Measurements from ENCODE around the gene NT5C2. TPM values are rescaled to one million over a fixed set of nuclear protein-coding genes. Genes with fewer than 3 reads are reported as not detected.

The NT5C2 gene
- total and polyA plus RNA-seq, 2 of the 8 experiments (the other 6 are each of a cell fraction or from before 2014, with no cell fraction given), result 35.2 to 106 TPM

GRCh38 chr10:103145046-103145445 is 48.0 kb downstream of the NT5C2 start:
- Histone ChIP-seq H3K23me2 (ENCODE audit: low read depth, low read length) (no peaks in the 10 kb centered on the region), H2AK5ac (ENCODE audit: low read depth, low read length) (no peak overlapping the region), H3K9me3 (ENCODE audit: insufficient read depth in 2 of 2, low read depth in 1 of 2, low read length in 1 of 2) (no peaks in the 10 kb centered on the region), H3K23ac (ENCODE audit: insufficient read length) (no peak overlapping the region), H3K79me2 (ENCODE audit: control insufficient read depth in 1 of 2, insufficient read depth in 2 of 2, low read length in 2 of 2) (0 out of 4 replicates have a peak, but pooled peaks cover 0 to 6% of the 10 kb centered on the region in 2 experiments), H2AFZ (ENCODE audit: low read length) (no peak overlapping the region), H2BK15ac (ENCODE audit: low read length) (no peak overlapping the region), H3K56ac (replicated peaks; ENCODE audit: insufficient read length, low read depth, low read length) (no peak overlapping the region), H3K4ac (replicated peaks; ENCODE audit: insufficient read length, low read depth, low read length) (no peak overlapping the region), H4K8ac (ENCODE audit: extremely low read depth, insufficient read depth, low read length) (no peak overlapping the region), H3K4me3 (ENCODE audit: extremely low read depth in 1 of 4, insufficient read depth in 2 of 4, low read depth in 3 of 4, low read length in 4 of 4) (no peak overlapping the region), H3K18ac (ENCODE audit: extremely low read depth, low read length) (no peak overlapping the region), H3K4me1 (replicated peaks in 1 of 4; ENCODE audit: control insufficient read depth in 3 of 4, insufficient read depth in 4 of 4, low read length in 3 of 4) (no peaks in the 10 kb centered on the region), H3K9ac (replicated peaks in 1 of 4; ENCODE audit: extremely low read depth in 1 of 4, low read depth in 3 of 4, low read length in 3 of 4) (no peak overlapping the region), H3K79me1 (ENCODE audit: low read depth, low read length) (no peaks in the 10 kb centered on the region), H4K5ac (ENCODE audit: insufficient read length, low read depth, low read length) (no peak overlapping the region), H2BK5ac (ENCODE audit: low read depth, low read length) (no peak overlapping the region), H4K20me1 (replicated peaks in 1 of 2; ENCODE audit: control insufficient read depth in 1 of 2, insufficient read depth in 2 of 2, low read length in 2 of 2) (no peaks in the 10 kb centered on the region), H2BK20ac (ENCODE audit: low read length) (no peak overlapping the region), H4K91ac (replicated peaks; ENCODE audit: insufficient read length, low read length) (no peak overlapping the region), H3K27me3 (replicated peaks in 1 of 4; ENCODE audit: control insufficient read depth in 3 of 4, extremely low read depth in 1 of 4, insufficient read depth in 3 of 4, low read length in 3 of 4) (no peaks in the 10 kb centered on the region), H3K36me3 (ENCODE audit: control insufficient read depth in 2 of 4, insufficient read depth in 4 of 4, low read length in 3 of 4) (peaks cover 0 to 4% (median 0%) of the 10 kb centered on the region in 4 experiments; a peak in 2 of 8 replicates), H2BK120ac (replicated peaks; ENCODE audit: low read depth, low read length) (no peak overlapping the region), H3K14ac (ENCODE audit: insufficient read length) (no peak overlapping the region), H3K27ac (ENCODE audit: low read depth, low read length) (no peak overlapping the region), H2BK12ac (ENCODE audit: low read depth, low read length) (no peak overlapping the region), H3K4me2 (ENCODE audit: insufficient read depth in 1 of 2, low read depth in 2 of 2, low read length in 2 of 2) (no peak overlapping the region)
- FAIRE-seq (no peak), DNase-seq (ENCODE audit: low read depth in 1 of 2, low spot score in 2 of 2) (no peak)
- WGBS, 2 experiments (ENCODE audit: extremely low coverage in 1 of 2, insufficient coverage in 1 of 2, insufficient read length in 1 of 2, insufficient replicate concordance in 2 of 2, low coverage in 1 of 2, low lambda C conversion rate in 2 of 2, missing lambda C conversion rate in 1 of 2), result 100% methylated on average over 1 of the region's 1 CpG; no CpG with 5 or more reads in 1 of the 2 experiments
- CTCF ChIA-PET (ENCODE audit: partially characterized antibody), result interaction anchor here (1.6 kb wide), 1 partner anchor 100 kb away, joined by 7 read pairs; no protein-coding TSS in a partner anchor
- POLR2A ChIA-PET (ENCODE audit: partially characterized antibody), result no interaction called here
- TF ChIP-seq ASH2L (IDR thresholded peaks at IDR 0.05; ENCODE audit: low read length) (no peak), BRCA1 (IDR thresholded peaks at IDR 0.05; ENCODE audit: low read depth, low read length) (no peak), BCL11A (IDR thresholded peaks at IDR 0.05; ENCODE audit: low read depth in 2 of 2, low read length in 2 of 2) (no peak), SIRT6 (IDR thresholded peaks at IDR 0.05; ENCODE audit: low read length) (no peak), SIN3A (conservative IDR thresholded peaks at IDR 0.05 in 1 of 2, IDR thresholded peaks at IDR 0.05 in 1 of 2; ENCODE audit: low read depth in 1 of 2, low read length in 2 of 2) (no peak), RAD21 (IDR thresholded peaks at IDR 0.05 in 1 of 2, conservative IDR thresholded peaks at IDR 0.05 in 1 of 2; ENCODE audit: low read depth in 2 of 2, low read length in 2 of 2) (no peak), KDM4A (IDR thresholded peaks at IDR 0.05; ENCODE audit: low read depth, low read length, severe bottlenecking) (no peak), E2F6 (IDR thresholded peaks at IDR 0.05) (no peak), TAF1 (IDR thresholded peaks at IDR 0.05; ENCODE audit: low read depth, low read length) (no peak), SRF (IDR thresholded peaks at IDR 0.05; ENCODE audit: low read depth, low read length) (no peak), CHD2 (IDR thresholded peaks at IDR 0.05; ENCODE audit: low read length) (no peak)
- TF ChIP-seq, protein P1, sequence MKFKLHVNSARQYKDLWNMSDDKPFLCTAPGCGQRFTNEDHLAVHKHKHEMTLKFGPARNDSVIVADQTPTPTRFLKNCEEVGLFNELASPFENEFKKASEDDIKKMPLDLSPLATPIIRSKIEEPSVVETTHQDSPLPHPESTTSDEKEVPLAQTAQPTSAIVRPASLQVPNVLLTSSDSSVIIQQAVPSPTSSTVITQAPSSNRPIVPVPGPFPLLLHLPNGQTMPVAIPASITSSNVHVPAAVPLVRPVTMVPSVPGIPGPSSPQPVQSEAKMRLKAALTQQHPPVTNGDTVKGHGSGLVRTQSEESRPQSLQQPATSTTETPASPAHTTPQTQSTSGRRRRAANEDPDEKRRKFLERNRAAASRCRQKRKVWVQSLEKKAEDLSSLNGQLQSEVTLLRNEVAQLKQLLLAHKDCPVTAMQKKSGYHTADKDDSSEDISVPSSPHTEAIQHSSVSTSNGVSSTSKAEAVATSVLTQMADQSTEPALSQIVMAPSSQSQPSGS (IDR thresholded peaks at IDR 0.05; ENCODE audit: low read length), result no peak
